Dedifferentiated amniotic fluid mesenchymal stem cell (primary cell): ENCODE measurements around the gene RNASEH1.

Source experiments
- DNase-seq: peaks from one replicate; pipeline ENCODE4 v3.0.0-alpha.2; 2016; ENCODE audit errors: extremely low spot score

Gene RNASEH1

GRCh38 chr2:3557639-3558204, 411 bp downstream of the RNASEH1 start:
- no peak for DNase-seq

GRCh38 chr2:3553946-3554345, 4.2 kb downstream of the RNASEH1 start:
- no peak for DNase-seq

- no peak for DNase-seq
These were observed 10.2 kb downstream of the RNASEH1 start for GRCh38 chr2:3547915-3548314.

- no peak for DNase-seq
These were observed 12.2 kb downstream of the RNASEH1 start for GRCh38 chr2:3545788-3546478.

GRCh38 chr2:3543023-3543683, 15.0 kb downstream of the RNASEH1 start:
- DNase-seq, result no peak

GRCh38 chr2:3542107-3542506, 16.0 kb downstream of the RNASEH1 start:
- no peak for DNase-seq

- no peak for DNase-seq
These were observed 18.3 kb downstream of the RNASEH1 start for GRCh38 chr2:3539836-3540235.

- peak; percentile 31 for DNase-seq
These were observed 21.2 kb downstream of the RNASEH1 start for GRCh38 chr2:3536682-3537632.

- peak; percentile 92 for DNase-seq
These were observed 22.1 kb downstream of the RNASEH1 start for GRCh38 chr2:3535794-3536681.

GRCh38 chr2:3535467-3535793, 22.7 kb downstream of the RNASEH1 start:
- DNase-seq, result no peak

GRCh38 chr2:3534251-3534814, 23.8 kb downstream of the RNASEH1 start:
- no peak for DNase-seq

- DNase-seq, result no peak
These were observed 24.3 kb downstream of the RNASEH1 start for GRCh38 chr2:3533836-3534235.

- DNase-seq, result no peak
These were observed 25.2 kb downstream of the RNASEH1 start for GRCh38 chr2:3532941-3533340.

GRCh38 chr2:3529316-3530025, 28.7 kb downstream of the RNASEH1 start:
- no peak for DNase-seq

- DNase-seq, result no peak
These were observed 30.0 kb downstream of the RNASEH1 start for GRCh38 chr2:3527886-3528785.

- DNase-seq, result no peak
These were observed 31.3 kb downstream of the RNASEH1 start for GRCh38 chr2:3526871-3527270.

- DNase-seq, result no peak
These were observed 34.5 kb downstream of the RNASEH1 start for GRCh38 chr2:3523551-3524041.

- no peak for DNase-seq
These were observed 35.1 kb downstream of the RNASEH1 start for GRCh38 chr2:3522961-3523421.

GRCh38 chr2:3520591-3520990, 37.5 kb downstream of the RNASEH1 start:
- no peak for DNase-seq
